Measurements from ENCODE around the gene ARHGAP31.

- TF ChIP-seq CTCF (IDR thresholded peaks at IDR 0.05), result no peak
- no peak for TF ChIP-seq POLR2A (IDR thresholded peaks at IDR 0.05)
These were observed 49.5 kb downstream of the ARHGAP31 start for GRCh38 chr3:119343719-119344118.

Measured in esophagus squamous epithelium (tissue), 4 donors.